Mesenchymal stem cell (in vitro differentiated cells and primary cell): ENCODE measurements around the gene HDAC4.

Source experiments
- DNase-seq: peaks from one replicate; pipeline ENCODE4 v3.0.0-alpha.2; 2013
- H2AFZ ChIP-seq: one replicate; pipeline ENCODE4 v1.6.1; 2013; ENCODE audit warnings: low read depth, mild to moderate bottlenecking, control low read depth, inconsistent platforms, low read length, moderate library complexity
- H2AK5ac ChIP-seq: 2 replicates; pipeline ENCODE4 v1.6.1; 2013; ENCODE audit warnings: low read length, moderate library complexity, mild to moderate bottlenecking, inconsistent platforms; ENCODE audit not compliant: severe bottlenecking
- H2BK120ac ChIP-seq: one replicate; pipeline ENCODE4 v1.6.1; 2013; ENCODE audit warnings: low read depth, mild to moderate bottlenecking, inconsistent platforms, low read length, moderate library complexity
- H2BK12ac ChIP-seq, 2 experiments: one replicate each; pipeline ENCODE4 v1.6.1; 2013; ENCODE audit warnings: inconsistent platforms in 2 of 2, low read length in 2 of 2, mild to moderate bottlenecking in 2 of 2, moderate library complexity in 2 of 2, control low read depth in 1 of 2
- H2BK15ac ChIP-seq: one replicate; pipeline ENCODE4 v1.6.1; 2013; ENCODE audit warnings: mild to moderate bottlenecking, low read depth, inconsistent platforms; ENCODE audit not compliant: poor library complexity, severe bottlenecking
- H2BK5ac ChIP-seq: 2 replicates; pipeline ENCODE4 v1.6.1; 2013; ENCODE audit warnings: low read depth, mild to moderate bottlenecking, low read length, control low read depth, inconsistent platforms; ENCODE audit not compliant: poor library complexity, severe bottlenecking
- H3K14ac ChIP-seq, 2 experiments: one replicate each; pipeline ENCODE4 v1.6.1; 2013; ENCODE audit warnings: inconsistent platforms in 2 of 2, low read length in 2 of 2, control low read depth in 1 of 2, mild to moderate bottlenecking in 1 of 2, moderate library complexity in 1 of 2
- H3K18ac ChIP-seq, 2 experiments: one replicate each; pipeline ENCODE4 v1.6.1; 2013; ENCODE audit warnings: inconsistent platforms in 2 of 2, low read length in 2 of 2, control low read depth in 1 of 2, low read depth in 1 of 2, mild to moderate bottlenecking in 1 of 2
- H3K23ac ChIP-seq, 2 experiments: one replicate each; pipeline ENCODE4 v1.6.1; 2013; ENCODE audit warnings: inconsistent platforms in 2 of 2, low read length in 2 of 2, mild to moderate bottlenecking in 2 of 2, moderate library complexity in 2 of 2, control low read depth in 1 of 2
- H3K27ac ChIP-seq: 2 replicates; pipeline ENCODE4 v1.5.1; 2013; ENCODE audit warnings: mild to moderate bottlenecking, moderate library complexity, low read length, control low read depth, inconsistent platforms; ENCODE audit not compliant: poor library complexity, severe bottlenecking
- H3K27me3 ChIP-seq, 2 experiments: 2 replicates each; pipeline versions ENCODE4 v1.6.1 to v1.7.0; 2013; ENCODE audit warnings: low read length in 2 of 2, mild to moderate bottlenecking in 2 of 2, moderate library complexity in 2 of 2, control low read depth in 1 of 2, inconsistent platforms in 1 of 2; ENCODE audit not compliant: control insufficient read depth in 1 of 2, insufficient read depth in 1 of 2
- H3K36me3 ChIP-seq, 2 experiments: 2 replicates each; pipeline versions ENCODE4 v1.6.1 to v1.7.0; 2013; ENCODE audit warnings: low read length in 2 of 2, control low read depth in 1 of 2, inconsistent platforms in 1 of 2, low read depth in 1 of 2, mild to moderate bottlenecking in 1 of 2; ENCODE audit not compliant: insufficient read depth in 2 of 2, control insufficient read depth in 1 of 2
- H3K4ac ChIP-seq, 2 experiments: one replicate each; pipeline ENCODE4 v1.6.1; 2013; ENCODE audit warnings: inconsistent platforms in 2 of 2, low read length in 2 of 2, mild to moderate bottlenecking in 2 of 2, moderate library complexity in 2 of 2, control low read depth in 1 of 2, low read depth in 1 of 2
- H3K4me1 ChIP-seq: 2 replicates; pipeline ENCODE4 v1.6.1; 2013; ENCODE audit warnings: low read depth, low read length, control low read depth; ENCODE audit not compliant: control insufficient read depth, insufficient read depth
- H3K4me2 ChIP-seq: 2 replicates; pipeline ENCODE4 v1.6.1; 2013; ENCODE audit warnings: low read length, mild to moderate bottlenecking, inconsistent platforms; ENCODE audit not compliant: poor library complexity, severe bottlenecking
- H3K4me3 ChIP-seq, 2 experiments: 2 replicates each; pipeline versions ENCODE4 v1.5.1 to v1.7.0; 2013; ENCODE audit warnings: low read length in 2 of 2, mild to moderate bottlenecking in 2 of 2, control low read depth in 1 of 2, low read depth in 1 of 2; ENCODE audit not compliant: insufficient read depth in 1 of 2
- H3K79me1 ChIP-seq: replicated peaks from 2 replicates; pipeline ENCODE4 v1.6.1; 2013; ENCODE audit warnings: mild to moderate bottlenecking, control low read depth, low read length, inconsistent platforms; ENCODE audit not compliant: poor library complexity, severe bottlenecking
- H3K9ac ChIP-seq: 2 replicates; pipeline ENCODE4 v1.7.0; 2013; ENCODE audit warnings: mild to moderate bottlenecking, low read length, moderate library complexity
- H3K9me3 ChIP-seq: 2 replicates; pipeline ENCODE4 v1.7.0; 2013; ENCODE audit warnings: mild to moderate bottlenecking, low read length; ENCODE audit not compliant: control insufficient read depth
- H4K8ac ChIP-seq: one replicate; pipeline ENCODE4 v1.6.1; 2013; ENCODE audit warnings: inconsistent platforms, mild to moderate bottlenecking, low read length, moderate library complexity
- H4K91ac ChIP-seq: one replicate; pipeline ENCODE4 v1.6.1; 2013; ENCODE audit warnings: mild to moderate bottlenecking, low read length, inconsistent platforms
- WGBS: methylation state at CpG from one replicate; pipeline ENCODE4 v1.1.7; 2013; ENCODE audit warnings: mixed read lengths; 5-methylcytosine and 5-hydroxymethylcytosine counted together

HDAC4 gene

DNA sequence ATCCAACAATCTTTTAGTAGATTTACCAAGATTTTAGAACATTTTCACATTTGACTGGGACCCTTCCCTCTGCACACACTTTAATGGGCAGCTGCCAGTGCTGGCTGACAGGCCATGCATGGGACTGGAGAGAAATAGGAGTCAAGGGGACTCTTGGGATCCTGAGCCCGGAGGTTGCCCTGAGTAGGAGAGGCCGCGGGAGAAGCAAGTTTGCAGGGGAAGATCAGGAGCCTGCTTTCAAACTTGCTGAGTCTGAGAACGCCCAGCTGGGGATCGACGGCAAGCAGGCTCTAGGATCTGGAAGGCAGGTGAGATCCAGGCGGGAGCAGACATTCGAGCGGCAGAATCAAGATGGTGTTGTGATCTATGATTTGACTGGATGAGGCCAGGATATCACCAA, 186.1 kb downstream of the HDAC4 start:
- H3K4ac ChIP-seq = no peak overlapping the region
- H3K18ac ChIP-seq = no peak overlapping the region
- 92% methylated on average over 9 of the region's 9 CpGs for WGBS
- H3K79me1 ChIP-seq = peaks cover 48% of the 10 kb centered on the region
- peaks cover 3% of the 10 kb centered on the region for H3K4me1 ChIP-seq
- no peaks in the 10 kb centered on the region for H3K9me3 ChIP-seq
- H2BK15ac ChIP-seq = no peak overlapping the region
- H3K9ac ChIP-seq = no peak overlapping the region
- no peak overlapping the region for H2BK120ac ChIP-seq
- H3K27ac ChIP-seq = no peak overlapping the region
- no peak overlapping the region for H2BK5ac ChIP-seq
- H4K91ac ChIP-seq = no peak overlapping the region
- H3K23ac ChIP-seq = no peak overlapping the region
- H2AFZ ChIP-seq = no peak overlapping the region
- no peak overlapping the region for H2AK5ac ChIP-seq
- H3K27me3 ChIP-seq = no peaks in the 10 kb centered on the region
- no peak overlapping the region for H2BK12ac ChIP-seq
- peaks cover 0 to 8% of the 10 kb centered on the region in 2 experiments for H3K36me3 ChIP-seq
- no peak overlapping the region for H3K4me2 ChIP-seq
- peak overlapping the region; percentile 17 for H4K8ac ChIP-seq
- H3K14ac ChIP-seq = no peak overlapping the region
- no peak overlapping the region for H3K4me3 ChIP-seq
- DNase-seq = no peak

DNA sequence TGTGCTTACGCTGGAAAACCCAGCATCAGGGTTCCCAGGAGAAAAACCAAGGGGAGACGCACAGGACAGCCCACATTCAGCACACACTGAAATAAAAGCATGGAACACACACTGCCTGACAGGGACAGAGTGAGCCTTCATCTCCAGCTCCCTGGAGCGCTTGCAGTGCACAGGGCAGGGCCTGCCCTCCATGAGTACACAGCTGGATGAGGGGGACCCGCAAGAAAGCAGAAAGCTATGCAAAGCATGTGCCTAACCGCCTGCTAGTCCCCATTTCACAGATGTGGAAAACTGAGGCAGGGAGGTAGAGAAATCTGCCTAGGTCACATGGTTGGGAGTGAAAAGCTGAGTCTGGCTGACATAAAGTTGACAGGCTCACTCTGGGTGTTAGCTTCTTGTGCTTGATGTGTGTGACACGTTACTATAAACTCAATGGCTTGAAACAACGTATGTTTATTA, 187.1 kb downstream of the HDAC4 start:
- Histone ChIP-seq H2AK5ac (no peak overlapping the region), H2BK12ac (no peak overlapping the region), H3K9ac (no peak overlapping the region), H3K9me3 (no peaks in the 10 kb centered on the region), H3K27me3 (no peaks in the 10 kb centered on the region), H3K4me3 (no peak overlapping the region), H2BK15ac (no peak overlapping the region), H3K79me1 (peaks cover 53% of the 10 kb centered on the region), H3K14ac (no peak overlapping the region), H3K36me3 (peaks cover 0 to 8% of the 10 kb centered on the region in 2 experiments), H3K23ac (no peak overlapping the region), H3K27ac (no peak overlapping the region), H2AFZ (no peak overlapping the region), H3K4ac (no peak overlapping the region), H4K8ac (no peak overlapping the region), H4K91ac (no peak overlapping the region), H2BK5ac (no peak overlapping the region), H3K4me1 (peaks cover 3% of the 10 kb centered on the region), H3K4me2 (no peak overlapping the region), H3K18ac (peak overlapping the region in 1 of 2 experiments; percentile 18), H2BK120ac (no peak overlapping the region)
- 93% methylated on average over 7 of the region's 7 CpGs for WGBS
- no peak for DNase-seq

DNA sequence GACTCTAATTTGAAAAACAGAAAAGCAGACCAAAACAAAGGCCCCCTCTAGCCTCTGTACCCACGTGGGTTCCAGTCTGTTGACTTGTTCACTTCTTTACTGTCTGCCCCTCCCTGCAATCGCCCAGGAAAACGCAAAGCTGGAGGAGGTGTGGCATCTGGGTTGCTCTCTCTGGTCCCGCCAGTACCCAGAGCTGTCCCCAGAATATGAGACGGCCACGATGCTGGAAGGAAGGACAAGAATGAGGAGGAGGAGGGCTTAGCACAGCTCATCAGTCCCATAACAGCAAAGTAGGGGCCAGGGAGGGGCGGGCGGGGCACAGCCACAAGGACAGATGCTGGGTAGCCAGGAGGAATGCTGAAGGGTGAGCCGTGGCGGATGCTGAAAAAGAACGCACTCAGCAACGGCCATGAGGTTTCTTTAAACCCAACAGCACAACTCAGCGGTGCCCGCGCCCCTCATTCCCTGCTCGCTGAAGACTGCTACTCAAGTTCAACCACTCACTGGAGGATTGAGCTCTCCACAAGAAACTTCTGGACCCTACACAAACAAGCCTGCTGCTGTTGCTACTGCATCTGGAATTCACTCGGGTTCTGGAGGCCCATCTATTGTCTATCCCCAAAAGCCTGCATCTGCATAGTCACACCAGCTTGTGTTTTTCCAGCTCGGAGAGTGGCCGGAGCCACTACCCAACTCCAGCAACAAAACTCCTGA, 187.7 kb downstream of the HDAC4 start:
- no peak for DNase-seq
- no peak overlapping the region for H3K27ac ChIP-seq
- H3K23ac ChIP-seq = no peak overlapping the region
- H2BK12ac ChIP-seq = no peak overlapping the region
- no peak overlapping the region for H3K4me2 ChIP-seq
- H3K14ac ChIP-seq = peak overlapping the region in 1 of 2 experiments; percentile 35
- H2BK15ac ChIP-seq = no peak overlapping the region
- no peak overlapping the region for H2BK120ac ChIP-seq
- peaks cover 3% of the 10 kb centered on the region for H3K4me1 ChIP-seq
- H3K4ac ChIP-seq = no peak overlapping the region
- no peak overlapping the region for H4K91ac ChIP-seq
- no peak overlapping the region for H3K4me3 ChIP-seq
- peak overlapping the region; percentile 62 for H4K8ac ChIP-seq
- no peaks in the 10 kb centered on the region for H3K27me3 ChIP-seq
- H2BK5ac ChIP-seq = no peak overlapping the region
- no peaks in the 10 kb centered on the region for H3K9me3 ChIP-seq
- H2AFZ ChIP-seq = no peak overlapping the region
- peaks cover 55% of the 10 kb centered on the region for H3K79me1 ChIP-seq
- H2AK5ac ChIP-seq = no peak overlapping the region
- 85% methylated on average over 19 of the region's 19 CpGs for WGBS
- H3K9ac ChIP-seq = no peak overlapping the region
- H3K18ac ChIP-seq = peak overlapping the region in 1 of 2 experiments; percentile 40
- peaks cover 0 to 8% of the 10 kb centered on the region in 2 experiments for H3K36me3 ChIP-seq

DNA sequence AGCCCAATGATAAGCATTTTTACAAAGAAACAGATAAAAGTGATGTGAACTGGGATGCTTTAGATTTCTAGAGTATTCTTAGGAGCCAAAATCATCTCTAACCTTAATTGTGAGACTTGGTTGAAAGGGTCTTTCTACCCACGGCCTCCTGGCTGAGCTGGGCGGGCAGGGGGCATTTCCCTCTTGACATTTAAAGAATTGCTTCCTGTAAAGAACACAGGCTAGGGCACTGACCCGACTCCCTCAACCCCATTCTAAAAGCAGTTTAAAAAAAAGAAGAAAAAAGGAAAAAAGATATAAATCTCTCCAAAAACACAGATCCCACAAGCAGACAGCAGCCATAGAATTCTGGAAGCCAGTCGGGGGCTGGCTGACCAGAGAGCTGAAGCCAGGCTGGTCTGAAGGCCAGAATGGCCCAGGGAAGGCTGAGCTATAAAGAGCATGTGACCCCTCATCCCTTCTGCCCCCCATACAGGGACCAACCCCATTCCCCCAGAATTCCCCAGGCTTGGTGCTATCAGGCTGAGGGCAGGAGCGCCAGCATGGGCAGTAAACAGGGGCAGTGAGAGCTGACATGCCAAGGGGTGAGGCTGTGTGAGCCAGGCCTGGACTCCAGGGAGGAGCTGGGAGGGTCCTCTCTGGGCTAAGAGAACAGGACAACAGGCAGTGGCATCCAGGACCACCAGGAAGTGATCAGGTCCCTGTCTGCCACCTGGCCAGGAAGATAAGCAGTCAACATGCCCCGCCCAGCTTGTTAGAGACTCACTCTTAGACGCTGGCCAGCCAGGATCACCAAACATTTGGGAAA, 188.5 kb downstream of the HDAC4 start:
- Histone ChIP-seq H2BK120ac (no peak overlapping the region), H3K14ac (peak overlapping the region; percentile 7 to 35), H2BK12ac (no peak overlapping the region), H2AK5ac (no peak overlapping the region), H3K4me1 (peaks cover 3% of the 10 kb centered on the region), H3K4ac (no peak overlapping the region), H3K23ac (no peak overlapping the region), H2BK15ac (no peak overlapping the region), H3K9me3 (no peaks in the 10 kb centered on the region), H3K27ac (no peak overlapping the region), H3K79me1 (peaks cover 50% of the 10 kb centered on the region), H4K91ac (peak overlapping the region; percentile 49), H3K18ac (peak overlapping the region in 1 of 2 experiments; percentile 40), H2AFZ (no peak overlapping the region), H2BK5ac (no peak overlapping the region), H3K9ac (no peak overlapping the region), H3K4me2 (no peak overlapping the region), H4K8ac (peak overlapping the region; percentile 27), H3K27me3 (no peaks in the 10 kb centered on the region), H3K4me3 (no peak overlapping the region), H3K36me3 (peaks cover 0 to 8% of the 10 kb centered on the region in 2 experiments)
- WGBS = 57% methylated on average over 4 of the region's 7 CpGs
- DNase-seq = no peak
